HCT116 (cell line): ENCODE data around the gene TCHP. TPM values are rescaled to one million over a fixed set of nuclear protein-coding genes. Genes with fewer than 3 reads are reported as not detected.

ENCODE experiments used
- ATAC-seq: fragments of 200-7000 bp; cut with Tn5 transposase; 2 replicates; pipeline ENCODE4 v1.9.1; 2020; ENCODE audit warnings: mild to moderate bottlenecking, moderate library complexity
- BruUV-seq: library from RNA; stranded (reverse); fragments of 400-500 nt; replicated peaks from 2 replicates; lab custom pipeline; 2021; lab: Mats Ljungman, UMichigan
- CTCF ChIA-PET: fragments of 300-600 bp; sonication (Branson Sonifier 250); formaldehyde crosslinking; loops from one replicate; lab custom pipeline; 2021; ENCODE audit warnings: antibody characterized with exemption; lab: Charles Lee
- POLR2A ChIA-PET: fragments of 300-600, 350-600 bp; sonication (Branson Sonifier 250); formaldehyde crosslinking; loops from one replicate; lab custom pipeline; 2021; ENCODE audit warnings: antibody characterized with exemption; lab: Charles Lee
- RAD21 ChIA-PET, 2 experiments: fragments of 300-600 bp; sonication (Branson Sonifier 250); formaldehyde crosslinking; loops; one replicate each; lab custom pipeline; 2023; ENCODE audit warnings: low total read pairs in 2 of 2; ENCODE audit not compliant: uncharacterized antibody in 2 of 2, unreplicated experiment in 2 of 2, low non-redundant PET in 1 of 2; lab: Charles Lee
- DNase-seq: peaks from one replicate; pipeline ENCODE4 v3.0.0-alpha.2; 2010; ENCODE audit warnings: low read depth, low spot score
- H2AFZ ChIP-seq: fragments of 200-600 bp; shearing (Covaris generic), sonication (generic); 2 replicates; pipeline ENCODE4 v1.6.1; 2017; ENCODE audit warnings: low read depth, mixed run types, mixed read lengths, antibody characterized with exemption, low read length; ENCODE audit not compliant: poor library complexity, severe bottlenecking
- H3K27ac ChIP-seq: 2 replicates; pipeline ENCODE4 v1.5.1; 2012; ENCODE audit warnings: low read depth, low read length
- H3K27me3 ChIP-seq: fragments of 200-600 bp; sonication (generic); 2 replicates; pipeline ENCODE4 v1.6.1; 2016; ENCODE audit warnings: mixed run types, low read length, mixed read lengths; ENCODE audit not compliant: insufficient read depth
- H3K36me3 ChIP-seq, 2 experiments: fragments of 200-500 bp in 1 of 2; fragments of 200-600 bp in 1 of 2; sonication (Bioruptor generic) in 1 of 2; sonication (generic) in 1 of 2; 2 replicates each; pipeline versions ENCODE4 v1.5.1 to v1.6.1; 2014 to 2016; ENCODE audit warnings: low read length in 2 of 2, inconsistent platforms in 1 of 2, mixed read lengths in 1 of 2, mixed run types in 1 of 2; ENCODE audit not compliant: insufficient read depth in 2 of 2, control insufficient read depth in 1 of 2
- H3K4me1 ChIP-seq, 2 experiments: fragments of 200-600 bp in 1 of 2; sonication (generic) in 1 of 2; 2 replicates each; pipeline versions ENCODE4 v1.5.1 to v1.6.1; 2012 to 2017; ENCODE audit warnings: low read length in 2 of 2, inconsistent platforms in 1 of 2, mild to moderate bottlenecking in 1 of 2, mixed read lengths in 1 of 2, mixed run types in 1 of 2, moderate library complexity in 1 of 2; ENCODE audit not compliant: insufficient read depth in 2 of 2, control insufficient read depth in 1 of 2
- H3K4me2 ChIP-seq: fragments of 200-600 bp; sonication (generic); 2 replicates; pipeline ENCODE4 v1.6.1; 2017; ENCODE audit warnings: mixed run types, low read length, mixed read lengths
- H3K4me3 ChIP-seq, 2 experiments: fragments of 200-600 bp in 1 of 2; sonication (generic) in 1 of 2; replicated peaks in 1 of 2; 2 replicates each; pipeline ENCODE4 v1.5.1; 2011 to 2016; ENCODE audit warnings: low read length in 2 of 2, control low read depth in 1 of 2, low read depth in 1 of 2, mild to moderate bottlenecking in 1 of 2, mixed read lengths in 1 of 2, mixed run types in 1 of 2
- H3K79me2 ChIP-seq: fragments of 200-600 bp; sonication (generic); 2 replicates; pipeline ENCODE4 v1.6.1; 2017; ENCODE audit warnings: mild to moderate bottlenecking, mixed run types, low read length, moderate library complexity, mixed read lengths; ENCODE audit not compliant: insufficient read depth
- H3K9ac ChIP-seq: fragments of 200-600 bp; sonication (generic); 2 replicates; pipeline ENCODE4 v1.6.1; 2016; ENCODE audit warnings: low read length, mixed read lengths
- H3K9me2 ChIP-seq: fragments of 200-600 bp; sonication (generic), shearing (Covaris generic); 2 replicates; pipeline ENCODE4 v1.6.1; 2017; ENCODE audit warnings: mixed run types, mild to moderate bottlenecking, moderate library complexity; ENCODE audit not compliant: insufficient read depth
- H3K9me3 ChIP-seq, 2 experiments: fragments of 200-500 bp in 1 of 2; fragments of 200-600 bp in 1 of 2; sonication (Bioruptor generic) in 1 of 2; sonication (generic) in 1 of 2; 2 replicates each; pipeline ENCODE4 v1.6.1; 2014 to 2017; ENCODE audit warnings: low read length in 2 of 2, mixed read lengths in 2 of 2, inconsistent platforms in 1 of 2, low read depth in 1 of 2, mild to moderate bottlenecking in 1 of 2, mixed run types in 1 of 2, moderate library complexity in 1 of 2; ENCODE audit not compliant: control insufficient read depth in 1 of 2, insufficient read depth in 1 of 2
- H4K20me1 ChIP-seq: fragments of 200-600 bp; sonication (generic), shearing (Covaris generic); 2 replicates; pipeline ENCODE4 v1.6.1; 2017; ENCODE audit warnings: mixed run types, mild to moderate bottlenecking, moderate library complexity; ENCODE audit not compliant: insufficient read depth
- ATF3 ChIP-seq: IDR thresholded peaks from 2 replicates; pipeline ENCODE4 v1.6.1; 2012
- MAX ChIP-seq: IDR thresholded peaks from 2 replicates; pipeline ENCODE4 v1.6.1; 2012
- POLR2AphosphoS5 ChIP-seq: IDR thresholded peaks from 2 replicates; pipeline ENCODE4 v1.6.1; 2011; ENCODE audit warnings: mild to moderate bottlenecking, low read depth, low read length, moderate library complexity
- REST ChIP-seq: IDR thresholded peaks from 2 replicates; pipeline ENCODE4 v1.6.1; 2012; ENCODE audit warnings: low read depth
- SRF ChIP-seq: IDR thresholded peaks from 2 replicates; pipeline ENCODE4 v1.6.1; 2012; ENCODE audit warnings: low read depth
- TCF7L2 ChIP-seq: IDR thresholded peaks from 2 replicates; pipeline ENCODE4 v1.7.0; 2011; ENCODE audit warnings: borderline replicate concordance, inconsistent platforms; ENCODE audit not compliant: insufficient read depth, insufficient read length; ENCODE audit errors: extremely low read depth
- YY1 ChIP-seq: IDR thresholded peaks from 2 replicates; pipeline ENCODE4 v1.6.1; 2011; ENCODE audit warnings: low read length, low read depth, moderate library complexity, mild to moderate bottlenecking; ENCODE audit not compliant: insufficient replicate concordance; ENCODE audit errors: extremely low read depth
- ZBTB33 ChIP-seq: IDR thresholded peaks from 2 replicates; pipeline ENCODE4 v1.6.1; 2011; ENCODE audit warnings: mild to moderate bottlenecking, low read length, moderate library complexity; ENCODE audit not compliant: insufficient replicate concordance; ENCODE audit errors: extremely low read depth
- ZNF274 ChIP-seq: fragments of 200-500 bp; sonication (Bioruptor generic); IDR thresholded peaks from 2 replicates; pipeline ENCODE4 v1.6.1; 2014; ENCODE audit warnings: mild to moderate bottlenecking, low read depth, low read length, inconsistent platforms
- intact Hi-C: fragments of 100-400 bp; cut with micrococcal nuclease; formaldehyde crosslinking; loops from 2 replicates; pipeline ENCODE4 v1.10.0; 2022
- total RNA-seq: library from RNA; stranded (reverse); gene quantifications from one replicate; pipeline ENCODE4 v1.2.1, GENCODE V29; 2021; ENCODE audit not compliant: unreplicated experiment

TCHP gene
- total RNA-seq, 1 experiment from 2014 or later, result 17.3 TPM

- no peak overlapping the region for H2AFZ ChIP-seq
- no peak for DNase-seq
- H3K4me1 ChIP-seq, result no peaks in the 10 kb centered on the region
- no peaks in the 10 kb centered on the region for H3K9me2 ChIP-seq
- no peak overlapping the region for H3K4me2 ChIP-seq
- CTCF ChIA-PET, result no interaction called here
- no peaks in the 10 kb centered on the region for H3K9me3 ChIP-seq
- intact Hi-C loops, result no loop called here
- no peaks in the 10 kb centered on the region for H4K20me1 ChIP-seq
- H3K27ac ChIP-seq, result no peak overlapping the region
- no peak overlapping the region for H3K4me3 ChIP-seq
- TF ChIP-seq TCF7L2, result no peak
- no peak for TF ChIP-seq YY1
- no peak for TF ChIP-seq SRF
- TF ChIP-seq REST, result no peak
- no peak for TF ChIP-seq MAX
- no peak for TF ChIP-seq ZNF274
- no peak for TF ChIP-seq POLR2AphosphoS5
- TF ChIP-seq ZBTB33, result no peak
- no peak for TF ChIP-seq ATF3
- H3K36me3 ChIP-seq, result peaks cover 0 to 2% of the 10 kb centered on the region in 2 experiments; a peak in 1 of 4 replicates
- BruUV-seq, result no TSS peak
- H3K27me3 ChIP-seq, result no peaks in the 10 kb centered on the region
- no peaks in the 10 kb centered on the region for H3K79me2 ChIP-seq
- RAD21 ChIA-PET, result interaction anchor here in 1 of 2 experiments (1.1 kb wide), 1 partner anchor 73 kb away, joined by 4 read pairs; no protein-coding TSS in a partner anchor
- no peak for ATAC-seq
- POLR2A ChIA-PET, result no interaction called here
- no peak overlapping the region for H3K9ac ChIP-seq
These were observed 25.9 kb downstream of the TCHP start for GRCh38 chr12:109926016-109926415.
